Astrocyte of the spinal cord (primary cell): Measurements from ENCODE around the gene PTGR2.
A peak's percentile ranks its signal among the peaks of the same experiment; 100 is the strongest.

Source experiments
- DNase-seq: peaks from one replicate; pipeline ENCODE4 v3.0.0; 2011; ENCODE audit warnings: low read depth, low spot score
- H3K4me3 ChIP-seq: 2 replicates; pipeline ENCODE4 v1.5.1; 2011; ENCODE audit warnings: low read depth, mild to moderate bottlenecking, low read length, moderate library complexity
- in situ Hi-C: cut with HindIII; loops from 2 replicates; pipeline ENCODE4 v1.10.0; 2017; ENCODE audit warnings: low sequenced_read_pairs
- TF ChIP-seq, protein P1 (sequence below): IDR thresholded peaks from 2 replicates; pipeline ENCODE4 v1.5.1; 2012; ENCODE audit warnings: low read depth, mild to moderate bottlenecking, low read length, inconsistent platforms

The PTGR2 gene

DNA sequence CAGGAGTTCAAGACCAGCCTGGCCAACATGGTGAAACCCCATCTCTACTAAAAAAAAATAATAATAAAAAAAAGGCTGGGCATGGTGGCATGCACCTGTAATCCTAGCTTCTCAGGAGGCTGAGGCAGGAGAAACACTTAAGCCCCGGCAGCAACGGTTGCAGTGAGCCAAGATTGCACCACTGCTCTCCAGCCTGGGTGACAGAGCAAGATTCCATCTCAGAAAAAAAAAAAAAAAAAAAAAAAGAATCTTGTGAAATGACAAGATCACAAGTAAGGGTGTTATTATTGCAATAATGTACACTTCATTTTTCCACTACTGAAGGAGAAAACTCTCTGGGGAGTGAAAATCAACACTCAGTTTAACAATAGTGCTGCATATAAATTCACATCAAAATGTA is 8.8 kb upstream of the PTGR2 start:
- TF ChIP-seq, protein P1, sequence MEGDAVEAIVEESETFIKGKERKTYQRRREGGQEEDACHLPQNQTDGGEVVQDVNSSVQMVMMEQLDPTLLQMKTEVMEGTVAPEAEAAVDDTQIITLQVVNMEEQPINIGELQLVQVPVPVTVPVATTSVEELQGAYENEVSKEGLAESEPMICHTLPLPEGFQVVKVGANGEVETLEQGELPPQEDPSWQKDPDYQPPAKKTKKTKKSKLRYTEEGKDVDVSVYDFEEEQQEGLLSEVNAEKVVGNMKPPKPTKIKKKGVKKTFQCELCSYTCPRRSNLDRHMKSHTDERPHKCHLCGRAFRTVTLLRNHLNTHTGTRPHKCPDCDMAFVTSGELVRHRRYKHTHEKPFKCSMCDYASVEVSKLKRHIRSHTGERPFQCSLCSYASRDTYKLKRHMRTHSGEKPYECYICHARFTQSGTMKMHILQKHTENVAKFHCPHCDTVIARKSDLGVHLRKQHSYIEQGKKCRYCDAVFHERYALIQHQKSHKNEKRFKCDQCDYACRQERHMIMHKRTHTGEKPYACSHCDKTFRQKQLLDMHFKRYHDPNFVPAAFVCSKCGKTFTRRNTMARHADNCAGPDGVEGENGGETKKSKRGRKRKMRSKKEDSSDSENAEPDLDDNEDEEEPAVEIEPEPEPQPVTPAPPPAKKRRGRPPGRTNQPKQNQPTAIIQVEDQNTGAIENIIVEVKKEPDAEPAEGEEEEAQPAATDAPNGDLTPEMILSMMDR = no peak
- DNase-seq = no peak
- in situ Hi-C loops = no loop called here
- H3K4me3 ChIP-seq = no peak overlapping the region

DNA sequence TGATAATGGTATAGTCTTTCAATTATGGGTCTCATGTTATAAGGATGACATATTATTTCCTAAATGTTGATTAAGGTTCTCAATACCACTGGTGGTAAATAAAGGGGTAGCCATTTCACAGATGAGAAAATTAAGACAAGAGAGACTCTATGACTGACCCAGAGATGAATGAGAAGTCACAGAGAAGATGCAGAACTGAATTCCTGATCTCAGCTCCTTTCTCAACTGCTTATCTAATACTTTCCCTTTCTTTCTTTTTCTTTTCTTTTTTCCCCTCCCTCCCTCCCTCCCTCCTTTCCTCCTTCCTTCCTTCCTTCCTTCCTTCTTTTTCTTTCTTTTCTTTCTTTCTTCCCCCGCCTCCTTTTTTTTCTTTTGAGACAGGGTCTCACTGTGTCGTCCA is 8.3 kb upstream of the PTGR2 start:
- in situ Hi-C loops = no loop called here
- H3K4me3 ChIP-seq = no peak overlapping the region
- DNase-seq = no peak
- TF ChIP-seq, protein P1 = no peak

- DNase-seq = no peak
- in situ Hi-C loops = no loop called here
- TF ChIP-seq, protein P1 = no peak
- H3K4me3 ChIP-seq = no peak overlapping the region
Observed at GRCh38 chr14:73846947-73847346, 4.7 kb upstream of the PTGR2 start.

- H3K4me3 ChIP-seq = peak overlapping the region; percentile 74
- TF ChIP-seq, protein P1 = no peak
- in situ Hi-C loops = no loop called here
- no peak for DNase-seq
Observed at GRCh38 chr14:73851000-73851399, 631 bp upstream of the PTGR2 start.

DNA sequence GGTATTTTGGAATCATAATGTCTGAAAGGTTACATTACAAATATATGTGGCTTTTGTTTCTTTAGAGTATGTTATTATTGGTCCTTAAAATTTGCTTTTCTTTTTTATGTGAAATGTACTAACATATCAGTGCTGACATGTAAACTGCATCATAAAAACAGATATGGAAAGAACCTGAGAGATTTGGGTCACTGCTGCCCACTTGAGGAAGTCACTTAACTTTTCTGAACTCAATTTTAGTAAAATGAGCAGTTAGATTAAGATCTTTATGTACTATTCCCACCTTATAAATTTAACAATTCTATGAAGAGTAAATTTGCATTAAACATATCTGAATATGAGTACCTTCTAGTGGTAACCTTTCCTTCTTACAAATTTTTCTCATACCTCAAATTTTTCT is 7.5 kb downstream of the PTGR2 start:
- TF ChIP-seq, protein P1 = no peak
- in situ Hi-C loops = no loop called here
- H3K4me3 ChIP-seq = no peak overlapping the region
- DNase-seq = no peak

GRCh38 chr14:73861073-73861472 is 9.4 kb downstream of the PTGR2 start:
- DNase-seq = no peak
- in situ Hi-C loops = no loop called here

More at GRCh38 chr14:73861073-73861472, 9.4 kb downstream of the PTGR2 start:
- no peak overlapping the region for H3K4me3 ChIP-seq
- TF ChIP-seq, protein P1 = no peak
